Measurements from ENCODE around the gene UBA1.

GRCh38 chrX:47172971-47173792 lies 20.4 kb upstream of the UBA1 start:
- TF ChIP-seq CTCF (conservative IDR thresholded peaks at IDR 0.05; ENCODE audit: low read length), result no peak
- no peak for TF ChIP-seq EZH2phosphoT487 (IDR thresholded peaks at IDR 0.05; ENCODE audit: borderline replicate concordance)
